Measurements from ENCODE around the gene NKPD1. TPM values are rescaled to one million over a fixed set of nuclear protein-coding genes. Genes with fewer than 3 reads are reported as not detected.
"Not testable (repeated sequence)": the region's sequence is repeated elsewhere in the genome, so short reads cannot be mapped to it uniquely, and the experiment has no call there.

The NKPD1 gene
- total RNA-seq, 1 donor from 2014 or later = 0.67 TPM

- H3K36me3 Mint-ChIP-seq (ENCODE audit: low read depth, unreplicated experiment) = peaks cover 13% of the 10 kb centered on the region
- H3K4me1 Mint-ChIP-seq (ENCODE audit: unreplicated experiment) = peaks cover 14% of the 10 kb centered on the region
- no peak overlapping the region for H3K4me3 Mint-ChIP-seq (ENCODE audit: unreplicated experiment)
- H3K9me3 Mint-ChIP-seq (ENCODE audit: unreplicated experiment) = no peaks in the 10 kb centered on the region
- no peak for TF ChIP-seq CTCF (IDR thresholded peaks at IDR 0.05; ENCODE audit: unreplicated experiment)
- peaks cover 4% of the 10 kb centered on the region for H3K27me3 Mint-ChIP-seq (ENCODE audit: unreplicated experiment)
- no peak overlapping the region for H3K27ac Mint-ChIP-seq (ENCODE audit: unreplicated experiment)
- no peak for DNase-seq (ENCODE audit: low spot score)
Observed at GRCh38 chr19:45123440-45123850, 37.3 kb downstream of the NKPD1 start.

GRCh38 chr19:45122832-45123231, 38.0 kb downstream of the NKPD1 start:
- H3K4me1 Mint-ChIP-seq (ENCODE audit: unreplicated experiment) = peaks cover 14% of the 10 kb centered on the region
- H3K36me3 Mint-ChIP-seq (ENCODE audit: low read depth, unreplicated experiment) = peaks cover 13% of the 10 kb centered on the region
- H3K27me3 Mint-ChIP-seq (ENCODE audit: unreplicated experiment) = peaks cover 4% of the 10 kb centered on the region
- no peak overlapping the region for H3K4me3 Mint-ChIP-seq (ENCODE audit: unreplicated experiment)
- DNase-seq (ENCODE audit: low spot score) = no peak
- no peak for TF ChIP-seq CTCF (IDR thresholded peaks at IDR 0.05; ENCODE audit: unreplicated experiment)
- H3K9me3 Mint-ChIP-seq (ENCODE audit: unreplicated experiment) = no peaks in the 10 kb centered on the region
- no peak overlapping the region for H3K27ac Mint-ChIP-seq (ENCODE audit: unreplicated experiment)

- no peak for DNase-seq (ENCODE audit: low spot score)
- Mint-ChIP-seq H3K27ac (ENCODE audit: unreplicated experiment) (peak overlapping the region; percentile 76), H3K4me1 (ENCODE audit: unreplicated experiment) (peaks cover 14% of the 10 kb centered on the region), H3K27me3 (ENCODE audit: unreplicated experiment) (peaks cover 6% of the 10 kb centered on the region), H3K9me3 (ENCODE audit: unreplicated experiment) (no peaks in the 10 kb centered on the region), H3K36me3 (ENCODE audit: low read depth, unreplicated experiment) (peaks cover 13% of the 10 kb centered on the region), H3K4me3 (ENCODE audit: unreplicated experiment) (no peak overlapping the region)
- no peak for TF ChIP-seq CTCF (IDR thresholded peaks at IDR 0.05; ENCODE audit: unreplicated experiment)
Observed at GRCh38 chr19:45121827-45122345, 38.9 kb downstream of the NKPD1 start.

- Mint-ChIP-seq H3K4me3 (ENCODE audit: unreplicated experiment) (no peak overlapping the region), H3K9me3 (ENCODE audit: unreplicated experiment) (no peaks in the 10 kb centered on the region), H3K36me3 (ENCODE audit: low read depth, unreplicated experiment) (peaks cover 13% of the 10 kb centered on the region), H3K4me1 (ENCODE audit: unreplicated experiment) (peaks cover 16% of the 10 kb centered on the region), H3K27me3 (ENCODE audit: unreplicated experiment) (peaks cover 12% of the 10 kb centered on the region), H3K27ac (ENCODE audit: unreplicated experiment) (no peak overlapping the region)
- no peak for DNase-seq (ENCODE audit: low spot score)
- TF ChIP-seq CTCF (IDR thresholded peaks at IDR 0.05; ENCODE audit: unreplicated experiment) = no peak
Observed at GRCh38 chr19:45119582-45119981, 41.2 kb downstream of the NKPD1 start.

GRCh38 chr19:45118591-45119355, 42.0 kb downstream of the NKPD1 start:
- Mint-ChIP-seq H3K36me3 (ENCODE audit: low read depth, unreplicated experiment) (peaks cover 11% of the 10 kb centered on the region), H3K27me3 (ENCODE audit: unreplicated experiment) (peaks cover 10% of the 10 kb centered on the region), H3K4me1 (ENCODE audit: unreplicated experiment) (peaks cover 16% of the 10 kb centered on the region)
- H3K4me3 Mint-ChIP-seq (ENCODE audit: unreplicated experiment); H3K27ac Mint-ChIP-seq (ENCODE audit: unreplicated experiment); H3K9me3 Mint-ChIP-seq (ENCODE audit: unreplicated experiment); DNase-seq (ENCODE audit: low spot score): not testable (repeated sequence)

Measured in endothelial cell (in vitro differentiated cells).